Dedifferentiated amniotic fluid mesenchymal stem cell (primary cell): ENCODE results near the gene MCU.
"Not testable (repeated sequence)": the region's sequence is repeated elsewhere in the genome, so short reads cannot be mapped to it uniquely, and the experiment has no call there.

Experiments
- DNase-seq: peaks from one replicate; pipeline ENCODE4 v3.0.0-alpha.2; 2016; ENCODE audit errors: extremely low spot score

The MCU gene

DNA sequence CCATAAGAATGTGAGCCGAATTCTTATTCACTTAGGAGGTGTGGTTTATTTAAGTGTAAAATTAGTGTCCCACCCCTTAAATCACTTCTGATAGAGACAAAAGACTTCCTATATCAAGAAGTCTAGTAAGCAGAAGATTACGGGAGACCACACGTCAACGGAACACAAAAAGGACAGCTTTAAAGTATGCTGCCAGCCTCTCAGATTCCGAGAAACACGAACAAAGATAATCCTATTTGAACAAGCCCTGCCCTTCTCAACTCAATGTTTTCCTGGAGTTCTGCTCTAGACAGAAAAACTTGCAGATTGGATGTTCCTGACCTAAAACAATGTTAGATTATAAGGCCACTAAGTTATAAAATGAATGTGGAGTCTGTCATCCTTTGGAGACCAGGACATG lies 4.9 kb upstream of the MCU start:
- DNase-seq = no peak

- peak; percentile 74 for DNase-seq
These were observed 3.7 kb upstream of the MCU start for GRCh38 chr10:72688208-72688651.

- DNase-seq = no peak
These were observed 2.3 kb upstream of the MCU start for GRCh38 chr10:72689660-72690059.

- no peak for DNase-seq
These were observed 1.7 kb upstream of the MCU start for GRCh38 chr10:72690071-72690755.

DNA sequence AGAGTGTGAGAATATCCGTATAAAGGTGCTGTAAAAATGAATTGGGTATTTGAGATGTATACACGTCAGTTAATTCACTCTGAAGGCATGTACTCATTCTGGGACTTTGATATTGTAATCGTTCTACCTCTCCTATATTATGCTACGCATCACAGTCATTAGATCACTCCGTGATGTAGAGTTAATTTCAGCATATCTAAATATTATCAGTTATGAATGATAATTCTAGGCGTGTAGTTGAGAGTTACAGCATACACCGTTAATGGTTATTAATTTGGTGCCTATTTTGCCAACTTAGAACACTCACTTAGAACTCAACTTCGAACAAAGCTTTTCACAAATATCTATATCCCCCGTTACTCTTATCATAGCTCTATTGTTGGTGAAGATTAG lies 477 bp upstream of the MCU start:
- DNase-seq = no peak

- DNase-seq = no peak
These were observed 726 bp downstream of the MCU start for GRCh38 chr10:72692744-72692993.

DNA sequence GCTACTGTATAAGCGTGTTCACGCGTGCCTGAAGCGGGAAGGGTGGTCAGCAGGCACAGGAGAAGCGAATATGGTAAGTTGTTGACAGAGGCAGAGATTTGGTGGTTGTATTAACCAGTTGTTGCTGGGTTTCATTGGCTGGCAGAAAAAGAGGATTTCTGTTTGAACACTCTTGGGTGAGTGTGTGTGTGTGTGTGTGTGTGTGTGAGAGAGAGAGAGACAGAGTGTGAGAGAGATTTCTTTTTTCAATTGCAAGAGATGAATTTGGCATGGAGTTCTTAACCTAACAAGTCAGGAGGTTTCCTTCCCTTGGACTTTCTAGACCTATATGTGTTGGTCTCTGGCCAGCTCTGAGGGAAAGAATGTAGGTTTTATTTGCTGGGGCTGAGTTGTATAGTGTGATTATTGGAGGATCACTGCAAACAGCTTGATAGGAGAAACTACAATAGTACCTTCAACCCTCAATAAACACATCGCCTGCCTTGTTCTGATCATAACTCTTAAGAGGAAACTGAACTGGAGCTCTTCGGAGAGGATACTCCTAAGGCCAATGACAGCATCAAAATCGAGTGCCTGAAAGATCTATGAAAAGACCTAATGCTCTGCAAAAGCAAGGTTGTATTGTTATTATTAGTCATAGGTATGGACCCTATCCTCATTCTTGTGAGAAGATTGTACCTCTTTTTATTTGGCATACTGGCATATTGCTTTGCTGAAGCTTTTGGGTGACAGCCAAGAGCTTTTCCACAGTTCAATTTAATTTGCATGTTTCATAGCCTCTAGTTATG lies 1.2 kb downstream of the MCU start:
- DNase-seq = peak; percentile 22

DNA sequence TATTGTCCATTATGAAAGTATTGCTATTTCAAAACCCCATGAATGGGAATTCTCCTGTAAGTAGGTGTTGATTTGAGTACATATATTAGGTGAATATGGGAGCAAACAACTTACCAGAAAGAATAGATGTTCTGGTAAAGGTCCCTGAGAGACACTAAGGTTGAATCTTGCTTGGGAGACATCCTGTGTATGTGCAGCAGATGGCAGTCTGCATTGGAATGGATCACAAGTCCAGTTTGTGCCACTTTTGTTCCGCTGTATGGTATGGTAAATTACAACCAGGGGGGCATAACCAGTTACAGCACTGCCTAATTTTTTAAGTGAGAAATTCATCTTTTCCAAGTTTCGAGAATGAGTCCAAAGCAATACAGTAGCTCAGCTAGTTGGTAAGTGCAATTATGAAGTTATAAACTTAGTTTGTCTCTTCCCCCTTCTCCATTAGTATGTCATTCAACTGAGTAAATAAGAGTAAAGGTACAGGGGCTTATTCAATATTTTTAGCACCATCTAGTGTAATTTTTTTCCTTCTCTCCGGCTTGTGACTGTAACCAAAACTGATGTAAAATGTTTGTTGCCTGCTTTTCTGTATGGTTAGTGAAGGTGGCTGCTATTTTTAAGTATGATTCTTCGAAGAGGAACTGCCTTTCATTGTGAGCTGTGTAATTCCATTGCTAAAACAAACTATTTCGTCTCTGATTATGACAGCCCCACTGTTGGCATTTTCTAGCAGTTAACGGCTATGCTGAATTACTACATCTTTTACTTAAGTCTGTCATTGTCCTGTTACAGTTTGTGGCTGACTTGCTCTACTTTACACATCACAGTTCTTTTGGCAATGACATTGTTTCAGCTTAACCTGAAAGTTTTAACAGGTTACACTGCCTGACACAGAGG lies 2.8 kb downstream of the MCU start:
- peak; percentile 50 for DNase-seq

DNA sequence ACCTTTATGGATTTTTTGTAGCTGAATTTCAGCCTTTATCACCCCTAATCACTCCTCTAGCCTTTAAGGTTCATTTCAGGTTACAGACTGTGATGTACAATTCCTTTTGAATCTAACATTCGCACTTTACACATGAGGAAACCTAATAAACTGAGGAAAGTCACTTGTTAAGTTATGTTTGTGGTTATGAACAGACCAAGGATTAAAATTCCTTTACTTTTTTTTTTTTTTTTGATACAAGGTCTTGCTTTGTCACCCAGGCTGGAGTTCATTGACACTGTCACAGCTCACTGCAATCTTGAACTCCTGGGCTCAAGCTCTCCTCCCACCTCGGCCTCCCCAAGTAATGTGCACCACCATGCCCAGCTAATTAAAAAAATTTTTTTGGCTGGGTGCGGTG lies 3.6 kb downstream of the MCU start:
- DNase-seq = no peak

- DNase-seq = no peak
These were observed 5.8 kb downstream of the MCU start for GRCh38 chr10:72697716-72698115.

- not testable (repeated sequence) for DNase-seq
These were observed 10.5 kb downstream of the MCU start for GRCh38 chr10:72702465-72702864.

GRCh38 chr10:72702868-72703581 lies 11.1 kb downstream of the MCU start:
- no peak for DNase-seq

DNA sequence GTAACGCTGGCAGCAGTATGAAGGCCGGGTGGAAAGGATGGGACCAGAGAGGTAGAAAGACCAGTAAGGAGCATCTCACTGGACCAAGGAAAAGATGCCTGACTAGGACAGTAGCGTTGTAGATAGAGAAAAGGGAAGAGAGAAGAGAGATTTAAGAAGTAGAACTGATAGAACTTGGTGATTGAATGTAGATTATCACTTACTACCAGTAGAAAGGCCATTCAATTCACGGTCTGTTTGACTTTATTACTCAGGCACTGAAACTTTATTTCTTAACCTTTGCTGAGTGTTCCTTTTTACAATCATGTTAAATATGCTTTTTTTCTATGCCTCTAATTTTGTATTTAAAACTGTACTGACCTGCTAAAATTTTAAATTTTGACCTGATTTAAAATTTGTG lies 12.2 kb downstream of the MCU start:
- no peak for DNase-seq

DNA sequence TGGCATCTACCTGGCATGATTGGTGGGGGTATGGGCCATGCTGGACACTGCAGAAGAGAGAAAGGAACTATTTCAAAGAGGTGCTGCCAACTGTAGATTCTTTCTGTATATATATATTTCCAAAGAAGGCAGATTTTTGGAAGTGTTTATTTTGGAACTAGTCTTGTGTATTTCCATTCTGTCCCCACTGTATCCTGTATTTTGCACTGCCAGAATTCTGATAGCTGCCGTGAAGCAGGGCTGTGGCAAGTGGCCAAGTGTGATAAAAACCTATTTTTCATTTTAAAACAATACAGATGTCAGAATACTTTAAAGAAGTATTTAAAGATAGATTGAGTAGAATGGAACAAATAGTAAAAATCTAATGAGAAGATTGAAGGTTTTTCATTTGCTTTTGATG lies 17.1 kb downstream of the MCU start:
- no peak for DNase-seq

- no peak for DNase-seq
These were observed 20.2 kb downstream of the MCU start for GRCh38 chr10:72712136-72712535.

DNA sequence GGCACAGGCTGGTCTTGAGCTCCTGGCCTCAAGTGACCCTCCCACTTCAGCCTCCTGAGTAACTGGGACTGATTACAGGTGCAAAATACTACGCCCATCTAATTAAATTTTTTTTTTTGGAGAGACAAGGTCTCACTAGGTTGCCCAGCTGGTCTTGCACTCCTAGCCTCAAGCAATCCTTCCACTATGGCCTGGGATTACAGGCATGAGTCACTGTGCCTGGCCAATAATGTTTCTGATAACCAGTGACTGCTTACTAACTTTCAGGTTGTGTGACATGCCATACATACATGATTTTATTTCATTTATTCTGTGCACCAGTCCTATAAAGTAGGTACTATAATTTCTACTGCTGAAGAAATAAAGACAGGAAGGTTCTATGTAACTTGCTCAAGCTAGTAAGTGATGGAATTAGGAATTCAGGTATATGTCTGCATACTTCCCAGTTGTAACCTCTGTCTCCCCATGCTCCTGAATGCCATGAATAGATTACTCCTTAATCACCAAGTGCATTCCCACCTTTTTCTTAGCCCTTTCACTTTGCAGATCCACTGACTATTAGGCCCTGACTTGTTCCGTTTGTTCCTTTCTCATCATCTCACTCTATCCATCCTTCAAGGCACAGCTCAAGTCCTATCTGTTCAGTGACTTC lies 28.1 kb downstream of the MCU start:
- no peak for DNase-seq

DNA sequence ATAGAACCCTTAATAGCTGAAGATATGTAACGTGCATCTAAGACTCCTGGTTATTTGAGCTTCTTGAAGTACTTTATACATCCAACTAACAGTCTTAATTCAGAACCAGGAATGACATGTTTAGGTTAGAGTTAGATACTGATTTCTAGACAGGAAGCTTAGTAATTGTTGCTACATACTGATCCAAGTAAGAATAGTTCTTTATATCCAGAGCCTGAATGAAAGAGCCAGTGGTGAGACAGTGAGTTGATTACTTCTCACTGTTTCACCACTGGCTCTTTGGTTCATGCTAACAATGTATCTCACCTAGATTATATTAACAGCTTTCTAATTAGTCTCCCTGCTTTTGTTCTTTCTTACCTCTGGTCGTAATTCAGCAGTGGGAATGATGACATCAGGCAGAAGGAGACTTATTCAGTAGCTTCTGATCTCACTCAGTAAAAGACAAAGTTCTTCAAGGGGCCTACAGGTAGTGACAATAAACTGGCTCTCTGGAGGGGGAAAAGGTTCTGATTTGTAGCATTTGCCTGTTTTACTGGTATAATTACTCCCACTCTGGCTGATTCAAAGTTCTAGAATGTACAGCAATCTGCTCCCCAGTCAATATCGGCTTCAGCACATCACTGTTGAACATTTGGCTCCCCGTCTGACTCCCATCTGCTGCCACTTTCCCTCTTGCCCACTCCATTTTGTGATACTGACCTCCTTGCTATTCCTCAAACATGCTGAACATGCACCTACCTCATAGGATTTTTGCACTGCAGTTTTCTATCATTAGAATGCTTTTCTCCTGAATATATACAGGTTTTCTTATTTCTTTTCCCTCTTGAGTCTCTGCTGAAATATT lies 29.1 kb downstream of the MCU start:
- DNase-seq = no peak

- DNase-seq = peak; percentile 54
These were observed 35.2 kb downstream of the MCU start for GRCh38 chr10:72727130-72727529.

DNA sequence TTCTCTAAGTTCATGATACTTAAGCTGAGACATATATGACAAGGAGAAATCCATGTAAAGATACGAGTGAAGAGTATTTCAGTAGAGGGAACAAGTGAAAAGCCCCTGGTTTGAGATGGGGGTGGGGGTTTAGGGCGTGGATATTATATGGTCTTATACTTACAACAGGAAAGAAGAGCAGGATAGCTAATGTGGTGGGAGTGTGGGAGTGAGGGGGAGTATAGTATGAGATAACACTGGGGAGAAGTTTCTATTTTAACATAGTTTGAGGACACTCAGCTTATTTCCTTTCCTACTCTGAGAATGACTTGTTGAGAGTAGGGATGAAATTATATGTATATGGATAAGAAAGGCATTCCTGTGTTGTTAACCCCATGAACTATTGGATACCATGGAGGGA lies 36.5 kb downstream of the MCU start:
- DNase-seq = no peak

GRCh38 chr10:72729528-72729927 lies 37.6 kb downstream of the MCU start:
- no peak for DNase-seq

DNA sequence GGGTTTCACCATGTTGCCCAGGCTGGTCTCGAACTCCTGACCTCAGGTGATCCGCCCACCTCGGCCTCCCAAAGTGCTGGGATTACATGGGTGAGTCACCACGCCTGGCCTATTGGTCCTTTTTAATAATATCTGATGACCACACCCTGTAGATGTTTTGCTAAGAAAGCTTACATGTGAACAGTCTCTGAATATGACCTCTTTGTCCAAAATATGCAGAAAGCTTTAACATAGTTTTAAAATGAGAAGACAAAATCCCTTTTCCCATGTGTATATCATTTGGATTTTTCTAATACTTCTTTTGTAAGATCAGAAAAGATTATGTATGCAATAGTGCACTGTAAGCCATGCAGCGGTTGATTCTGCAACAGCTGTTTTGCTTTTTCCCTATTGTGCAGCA lies 38.5 kb downstream of the MCU start:
- DNase-seq = peak; percentile 87
